A204.1 (cell line): ENCODE data around the gene MBOAT1.
"Not testable (repeated sequence)": the region's sequence is repeated elsewhere in the genome, so short reads cannot be mapped to it uniquely, and the experiment has no call there.

Experiments used
- FAIRE-seq: peaks from 2 replicates; lab custom pipeline; 2012; peaks lifted over from hg19 to GRCh38; lab: Jason Lieb, UNC

MBOAT1 gene

GRCh38 chr6:20170455-20171148 lies 41.7 kb downstream of the MBOAT1 start:
- no peak for FAIRE-seq

GRCh38 chr6:20169786-20170185 lies 42.5 kb downstream of the MBOAT1 start:
- FAIRE-seq = no peak

GRCh38 chr6:20169119-20169557 lies 43.1 kb downstream of the MBOAT1 start:
- FAIRE-seq = no peak

- FAIRE-seq = no peak
Observed at GRCh38 chr6:20168690-20169089, 43.6 kb downstream of the MBOAT1 start.

- no peak for FAIRE-seq
Observed at GRCh38 chr6:20167601-20168000, 44.7 kb downstream of the MBOAT1 start.

- FAIRE-seq = no peak
Observed at GRCh38 chr6:20166210-20166609, 46.1 kb downstream of the MBOAT1 start.

- no peak for FAIRE-seq
Observed at GRCh38 chr6:20162515-20162914, 49.8 kb downstream of the MBOAT1 start.

GRCh38 chr6:20160541-20161283 lies 51.6 kb downstream of the MBOAT1 start:
- FAIRE-seq = no peak

GRCh38 chr6:20159781-20160540 lies 52.3 kb downstream of the MBOAT1 start:
- no peak for FAIRE-seq

- FAIRE-seq = no peak
Observed at GRCh38 chr6:20159098-20159497, 53.2 kb downstream of the MBOAT1 start.

- no peak for FAIRE-seq
Observed at GRCh38 chr6:20158676-20159075, 53.6 kb downstream of the MBOAT1 start.

GRCh38 chr6:20156824-20157223 lies 55.4 kb downstream of the MBOAT1 start:
- no peak for FAIRE-seq

- no peak for FAIRE-seq
Observed at GRCh38 chr6:20154753-20155152, 57.5 kb downstream of the MBOAT1 start.

GRCh38 chr6:20153194-20153593 lies 59.1 kb downstream of the MBOAT1 start:
- no peak for FAIRE-seq

- no peak for FAIRE-seq
Observed at GRCh38 chr6:20148433-20148832, 63.8 kb downstream of the MBOAT1 start.

GRCh38 chr6:20147469-20147868 lies 64.8 kb downstream of the MBOAT1 start:
- FAIRE-seq = no peak

GRCh38 chr6:20146831-20147230 lies 65.4 kb downstream of the MBOAT1 start:
- FAIRE-seq = not testable (repeated sequence)

GRCh38 chr6:20146291-20146690 lies 66.0 kb downstream of the MBOAT1 start:
- no peak for FAIRE-seq

GRCh38 chr6:20142866-20143265 lies 69.4 kb downstream of the MBOAT1 start:
- no peak for FAIRE-seq

GRCh38 chr6:20141931-20142330 lies 70.3 kb downstream of the MBOAT1 start:
- no peak for FAIRE-seq

- FAIRE-seq = not testable (repeated sequence)
Observed at GRCh38 chr6:20139127-20139963, 72.9 kb downstream of the MBOAT1 start.

- FAIRE-seq = no peak
Observed at GRCh38 chr6:20137837-20138236, 74.4 kb downstream of the MBOAT1 start.
